ENCODE results near the gene STXBP5. TPM values are rescaled to one million over a fixed set of nuclear protein-coding genes. Genes with fewer than 3 reads are reported as not detected.

Gene STXBP5
- total and polyA plus RNA-seq, 2 of the 13 experiments (the other 11 are each of a cell fraction or from before 2014, with no cell fraction given) = 8.8 to 19.4 TPM

GRCh38 chr6:147195510-147195909 lies 8.7 kb upstream of the STXBP5 start (continued):
- TF ChIP-seq, protein P1, sequence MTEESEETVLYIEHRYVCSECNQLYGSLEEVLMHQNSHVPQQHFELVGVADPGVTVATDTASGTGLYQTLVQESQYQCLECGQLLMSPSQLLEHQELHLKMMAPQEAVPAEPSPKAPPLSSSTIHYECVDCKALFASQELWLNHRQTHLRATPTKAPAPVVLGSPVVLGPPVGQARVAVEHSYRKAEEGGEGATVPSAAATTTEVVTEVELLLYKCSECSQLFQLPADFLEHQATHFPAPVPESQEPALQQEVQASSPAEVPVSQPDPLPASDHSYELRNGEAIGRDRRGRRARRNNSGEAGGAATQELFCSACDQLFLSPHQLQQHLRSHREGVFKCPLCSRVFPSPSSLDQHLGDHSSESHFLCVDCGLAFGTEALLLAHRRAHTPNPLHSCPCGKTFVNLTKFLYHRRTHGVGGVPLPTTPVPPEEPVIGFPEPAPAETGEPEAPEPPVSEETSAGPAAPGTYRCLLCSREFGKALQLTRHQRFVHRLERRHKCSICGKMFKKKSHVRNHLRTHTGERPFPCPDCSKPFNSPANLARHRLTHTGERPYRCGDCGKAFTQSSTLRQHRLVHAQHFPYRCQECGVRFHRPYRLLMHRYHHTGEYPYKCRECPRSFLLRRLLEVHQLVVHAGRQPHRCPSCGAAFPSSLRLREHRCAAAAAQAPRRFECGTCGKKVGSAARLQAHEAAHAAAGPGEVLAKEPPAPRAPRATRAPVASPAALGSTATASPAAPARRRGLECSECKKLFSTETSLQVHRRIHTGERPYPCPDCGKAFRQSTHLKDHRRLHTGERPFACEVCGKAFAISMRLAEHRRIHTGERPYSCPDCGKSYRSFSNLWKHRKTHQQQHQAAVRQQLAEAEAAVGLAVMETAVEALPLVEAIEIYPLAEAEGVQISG (CRISPR knock-in tag; IDR thresholded peaks at IDR 0.05) = no peak
- TF ChIP-seq NBN (conservative IDR thresholded peaks at IDR 0.05) = no peak
- TF ChIP-seq, protein P2, sequence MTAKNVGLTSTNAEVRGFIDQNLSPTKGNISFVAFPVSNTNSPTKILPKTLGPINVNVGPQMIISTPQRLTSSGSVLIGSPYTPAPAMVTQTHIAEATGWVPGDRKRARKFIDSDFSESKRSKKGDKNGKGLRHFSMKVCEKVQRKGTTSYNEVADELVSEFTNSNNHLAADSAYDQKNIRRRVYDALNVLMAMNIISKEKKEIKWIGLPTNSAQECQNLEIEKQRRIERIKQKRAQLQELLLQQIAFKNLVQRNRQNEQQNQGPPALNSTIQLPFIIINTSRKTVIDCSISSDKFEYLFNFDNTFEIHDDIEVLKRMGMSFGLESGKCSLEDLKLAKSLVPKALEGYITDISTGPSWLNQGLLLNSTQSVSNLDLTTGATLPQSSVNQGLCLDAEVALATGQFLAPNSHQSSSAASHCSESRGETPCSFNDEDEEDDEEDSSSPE (CRISPR knock-in tag; IDR thresholded peaks at IDR 0.05) = no peak
- TF ChIP-seq BATF2 (CRISPR knock-in tag; IDR thresholded peaks at IDR 0.05) = no peak
- no peak for TF ChIP-seq KLF12 (CRISPR knock-in tag; IDR thresholded peaks at IDR 0.05; ENCODE audit: borderline replicate concordance)

GRCh38 chr6:147195987-147196386 lies 8.2 kb upstream of the STXBP5 start:
- Histone ChIP-seq H3K9me3 (ENCODE audit: low read length) (no peaks in the 10 kb centered on the region), H3K27me3 (ENCODE audit: control insufficient read depth in 1 of 2, insufficient read depth in 2 of 2, low read length in 2 of 2) (no peaks in the 10 kb centered on the region; a peak in 1 of 5 replicates), H4K20me1 (ENCODE audit: insufficient read depth, low read length) (no peaks in the 10 kb centered on the region), H3K9ac (ENCODE audit: insufficient read depth, low read depth, low read length) (no peak overlapping the region), H3K79me2 (ENCODE audit: insufficient read depth, low read length) (no peaks in the 10 kb centered on the region), H3K36me3 (replicated peaks in 1 of 2; ENCODE audit: control insufficient read depth in 1 of 2, insufficient read depth in 2 of 2, low read length in 2 of 2) (no peaks in the 10 kb centered on the region), H3K4me3 (replicated peaks in 1 of 3; ENCODE audit: insufficient read depth in 1 of 3, low read depth in 2 of 3, low read length in 3 of 3) (no peak overlapping the region), H3K4me1 (ENCODE audit: insufficient read depth, low read length) (peaks cover 20% of the 10 kb centered on the region), H3K4me2 (ENCODE audit: low read depth, low read length) (no peak overlapping the region), H2AFZ (ENCODE audit: low read length) (no peak overlapping the region), H3K27ac (ENCODE audit: extremely low read length, insufficient read depth, low read length) (no peak overlapping the region)
- CTCF ChIA-PET (ENCODE audit: low intra/inter-chr PET ratio, low total read pairs) = no interaction called here
- intact Hi-C loops (cut with micrococcal nuclease; ENCODE audit: unreplicated experiment) (loop anchor here (10.0 kb wide), 1 partner anchor 651 kb away; the partner anchor contains the start of gene RAB32), in situ Hi-C loops (cut with HindIII; ENCODE audit: extremely low pct_ligation_motif_present, low pct_unique_long_range_greater_than_20kb) (no loop called here)
- POLR2A ChIA-PET = no interaction called here
- no TSS peak for BruUV-seq (replicated peaks)
- ATAC-seq (no peak), FAIRE-seq (no peak), DNase-seq (ENCODE audit: low spot score) (no peak)
- 17% methylated on average over 3 of the region's 3 CpGs for WGBS (ENCODE audit: low lambda C conversion rate)
- TF ChIP-seq ZKSCAN1 (IDR thresholded peaks at IDR 0.05; ENCODE audit: low read length) = peak; percentile 78
- TF ChIP-seq, protein P3, sequence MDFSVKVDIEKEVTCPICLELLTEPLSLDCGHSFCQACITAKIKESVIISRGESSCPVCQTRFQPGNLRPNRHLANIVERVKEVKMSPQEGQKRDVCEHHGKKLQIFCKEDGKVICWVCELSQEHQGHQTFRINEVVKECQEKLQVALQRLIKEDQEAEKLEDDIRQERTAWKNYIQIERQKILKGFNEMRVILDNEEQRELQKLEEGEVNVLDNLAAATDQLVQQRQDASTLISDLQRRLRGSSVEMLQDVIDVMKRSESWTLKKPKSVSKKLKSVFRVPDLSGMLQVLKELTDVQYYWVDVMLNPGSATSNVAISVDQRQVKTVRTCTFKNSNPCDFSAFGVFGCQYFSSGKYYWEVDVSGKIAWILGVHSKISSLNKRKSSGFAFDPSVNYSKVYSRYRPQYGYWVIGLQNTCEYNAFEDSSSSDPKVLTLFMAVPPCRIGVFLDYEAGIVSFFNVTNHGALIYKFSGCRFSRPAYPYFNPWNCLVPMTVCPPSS (IDR thresholded peaks at IDR 0.05) = no peak
